Upper lobe of left lung (tissue), 6 donors: ENCODE data around the gene RENBP. TPM values are rescaled to one million over a fixed set of nuclear protein-coding genes. Genes with fewer than 3 reads are reported as not detected.
A peak's percentile ranks its signal among the peaks of the same experiment; 100 is the strongest.

Experiments
- ATAC-seq, 2 donors: fragments of 200-7000 bp; cut with Tn5 transposase; one replicate each; pipeline ENCODE4 v1.9.1; 2022; ENCODE audit warnings: mild to moderate bottlenecking in 2 of 2, moderate library complexity in 2 of 2; ENCODE audit not compliant: low FRiP score in 2 of 2
- DNase-seq, 2 donors: peaks; one replicate each; pipeline ENCODE4 v3.0.0-alpha.2; 2019 to 2020
- H3K27ac ChIP-seq, 4 donors: fragments of 200-600 bp; sonication (generic); one replicate each; pipeline ENCODE4 v1.5.1; 2016 to 2019
- H3K27me3 ChIP-seq, 4 donors: fragments of 200-600 bp; sonication (generic); one replicate each; pipeline ENCODE4 v1.5.1; 2017 to 2019
- H3K36me3 ChIP-seq, 4 donors: fragments of 200-600 bp; sonication (generic); one replicate each; pipeline ENCODE4 v1.5.1; 2016 to 2019
- H3K4me1 ChIP-seq, 4 donors: fragments of 200-600 bp; sonication (generic); one replicate each; pipeline ENCODE4 v1.5.1; 2018 to 2019
- H3K4me3 ChIP-seq, 4 donors: fragments of 200-600 bp; sonication (generic); one replicate each; pipeline ENCODE4 v1.5.1; 2017 to 2019; ENCODE audit warnings: mild to moderate bottlenecking in 2 of 4, moderate library complexity in 1 of 4
- H3K9me3 ChIP-seq, 4 donors: fragments of 200-600 bp; sonication (generic); one replicate each; pipeline ENCODE4 v1.5.1; 2018 to 2019
- EP300 ChIP-seq, 4 donors: sonication (generic); formaldehyde crosslinking; IDR thresholded peaks; one replicate each; pipeline ENCODE4 v1.5.1; 2017; ENCODE audit warnings: antibody characterized with exemption in 4 of 4, control low read depth in 2 of 4
- POLR2A ChIP-seq, 4 donors: fragments of 450-650 bp; IDR thresholded peaks; one replicate each; pipeline ENCODE4 v1.5.1; 2016 to 2017; ENCODE audit warnings: antibody characterized with exemption in 4 of 4, mild to moderate bottlenecking in 2 of 4
- POLR2AphosphoS5 ChIP-seq, 2 donors: sonication (generic); formaldehyde crosslinking; IDR thresholded peaks; one replicate each; pipeline ENCODE4 v1.5.1; 2017; ENCODE audit warnings: antibody characterized with exemption in 2 of 2
- WGBS, 2 donors: methylation state at CpG; one replicate each; pipeline ENCODE4 v1.1.5; 2017 to 2018; 5-methylcytosine and 5-hydroxymethylcytosine counted together
- total RNA-seq, 6 donors: library from RNA; depleted of rRNA in 4 of 6; stranded (reverse); fragments of >200 nt in 4 of 6; gene quantifications; one replicate each; pipeline versions ENCODE4 v1.1.0 to v1.2.1, GENCODE V29; 2016 to 2021
- TF ChIP-seq, protein P1 (sequence below), 6 experiments: fragments of 450-650 bp in 4 of 6; fragments of 200-600 bp in 2 of 6; sonication (generic) in 2 of 6; IDR thresholded peaks; one replicate each; pipeline ENCODE4 v1.5.1; 2016 to 2019; ENCODE audit warnings: antibody characterized with exemption in 6 of 6
- donor health status: DM: no; HTN: no; CAD: no; lungs with moderate emphysema.
- donor health status: DM: no; HTN: yes; CAD: no; lungs with severe emphysema.

The RENBP gene
- total RNA-seq, 6 donors from 2014 or later = 32.8 to 81.7 (median 54.5) TPM

DNA sequence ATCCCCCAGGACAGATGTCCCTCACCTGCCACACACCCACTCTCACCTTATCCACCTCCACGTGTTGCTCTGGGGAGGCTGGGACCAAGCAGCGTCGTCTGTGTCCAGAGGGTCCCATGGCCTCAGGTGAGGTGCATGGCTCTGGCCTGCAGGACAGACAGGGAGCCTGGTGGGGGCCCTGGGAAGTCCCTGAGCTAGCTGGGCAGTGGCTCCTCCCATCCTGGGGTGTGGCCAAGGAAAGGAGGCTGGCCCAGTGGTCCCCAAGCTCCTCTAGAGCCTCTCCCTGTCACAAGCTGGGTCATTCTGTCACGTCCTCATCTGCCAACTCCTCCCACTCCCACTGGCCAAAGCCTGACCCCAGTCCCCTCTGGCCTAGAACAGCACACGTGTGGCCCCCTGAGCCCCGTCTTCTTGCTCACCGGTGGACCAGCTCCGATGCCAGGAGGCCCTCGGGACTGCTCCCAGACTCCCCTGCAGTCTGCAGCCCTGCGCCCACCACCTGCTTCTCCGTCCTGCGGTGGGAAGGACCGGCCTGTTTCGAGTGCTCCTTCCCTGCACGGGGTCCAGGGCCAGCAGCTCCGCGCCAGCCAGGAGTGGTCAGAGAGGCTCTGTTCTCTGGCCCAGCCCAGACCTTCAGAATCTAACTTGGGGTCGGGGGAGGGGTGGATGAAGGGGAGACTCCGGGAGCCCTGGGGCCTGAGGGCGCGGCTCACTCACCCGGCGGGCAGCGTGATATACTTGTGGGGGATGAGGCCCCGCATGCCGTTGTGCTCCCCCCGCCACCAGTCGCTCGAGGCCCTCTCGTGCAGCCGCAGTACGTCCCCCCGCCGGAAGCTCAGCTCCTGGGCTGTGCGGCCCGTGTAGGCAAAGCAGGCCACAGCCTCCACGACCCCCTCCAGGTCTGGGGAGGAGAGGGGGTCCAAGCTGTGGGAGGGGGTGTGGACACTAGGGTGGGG, 35.1 kb downstream of the RENBP start:
- WGBS, 2 donors = 80 to 100% methylated on average over 1 to 37 of the region's 37 CpGs
- no peak overlapping the region for H3K4me3 ChIP-seq
- DNase-seq (no peak), ATAC-seq (no peak)
- H3K9me3 ChIP-seq = no peaks in the 10 kb centered on the region
- no peak overlapping the region for H3K27ac ChIP-seq
- peaks cover 0 to 10% (median 4%) of the 10 kb centered on the region in 4 donors for H3K4me1 ChIP-seq
- no peaks in the 10 kb centered on the region for H3K27me3 ChIP-seq
- TF ChIP-seq, protein P1, sequence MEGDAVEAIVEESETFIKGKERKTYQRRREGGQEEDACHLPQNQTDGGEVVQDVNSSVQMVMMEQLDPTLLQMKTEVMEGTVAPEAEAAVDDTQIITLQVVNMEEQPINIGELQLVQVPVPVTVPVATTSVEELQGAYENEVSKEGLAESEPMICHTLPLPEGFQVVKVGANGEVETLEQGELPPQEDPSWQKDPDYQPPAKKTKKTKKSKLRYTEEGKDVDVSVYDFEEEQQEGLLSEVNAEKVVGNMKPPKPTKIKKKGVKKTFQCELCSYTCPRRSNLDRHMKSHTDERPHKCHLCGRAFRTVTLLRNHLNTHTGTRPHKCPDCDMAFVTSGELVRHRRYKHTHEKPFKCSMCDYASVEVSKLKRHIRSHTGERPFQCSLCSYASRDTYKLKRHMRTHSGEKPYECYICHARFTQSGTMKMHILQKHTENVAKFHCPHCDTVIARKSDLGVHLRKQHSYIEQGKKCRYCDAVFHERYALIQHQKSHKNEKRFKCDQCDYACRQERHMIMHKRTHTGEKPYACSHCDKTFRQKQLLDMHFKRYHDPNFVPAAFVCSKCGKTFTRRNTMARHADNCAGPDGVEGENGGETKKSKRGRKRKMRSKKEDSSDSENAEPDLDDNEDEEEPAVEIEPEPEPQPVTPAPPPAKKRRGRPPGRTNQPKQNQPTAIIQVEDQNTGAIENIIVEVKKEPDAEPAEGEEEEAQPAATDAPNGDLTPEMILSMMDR (IDR thresholded peaks at IDR 0.05) = no peak
- TF ChIP-seq EP300 (IDR thresholded peaks at IDR 0.05) = no peak
- no peak for TF ChIP-seq POLR2A (IDR thresholded peaks at IDR 0.05)
- TF ChIP-seq POLR2AphosphoS5 (IDR thresholded peaks at IDR 0.05) = no peak
- peaks cover 0 to 36% (median 3%) of the 10 kb centered on the region in 4 donors for H3K36me3 ChIP-seq

DNA sequence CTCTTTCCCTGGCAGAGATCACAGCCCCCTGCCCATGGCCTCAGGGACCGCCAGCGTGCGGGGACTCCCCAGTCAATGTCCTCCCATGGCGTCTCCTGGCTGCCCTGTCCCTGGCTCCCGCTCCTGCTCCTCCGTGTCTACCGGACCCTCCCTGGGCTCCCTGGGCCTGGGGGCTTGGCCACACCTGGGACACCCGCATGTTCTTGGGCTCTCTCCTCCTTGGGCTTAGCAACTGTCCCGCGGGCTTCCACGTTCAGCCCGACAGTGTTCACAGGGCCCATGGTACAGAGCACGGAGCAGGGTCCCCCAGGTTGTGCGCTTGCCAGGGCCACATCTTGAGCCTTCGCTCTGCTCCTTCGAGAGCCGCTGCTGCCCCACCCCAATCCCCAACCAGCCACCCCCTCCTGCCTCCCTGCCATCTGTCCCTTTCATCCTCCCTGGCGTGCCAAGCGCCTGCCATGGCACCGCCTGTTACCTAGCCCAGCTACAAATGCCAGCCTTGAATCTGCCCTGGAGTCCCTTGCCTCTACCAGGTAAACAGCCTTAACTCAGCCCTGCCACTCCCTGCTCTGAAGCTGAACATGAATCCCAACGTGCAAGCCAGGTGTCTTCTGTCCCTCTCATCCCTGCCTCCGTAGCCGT, 36.1 kb downstream of the RENBP start:
- Histone ChIP-seq H3K36me3 (peaks cover 0 to 30% (median 3%) of the 10 kb centered on the region in 4 donors), H3K27me3 (no peaks in the 10 kb centered on the region), H3K4me3 (no peak overlapping the region), H3K9me3 (no peaks in the 10 kb centered on the region), H3K4me1 (peaks cover 0 to 20% (median 10%) of the 10 kb centered on the region in 4 donors), H3K27ac (no peak overlapping the region)
- TF ChIP-seq POLR2A (IDR thresholded peaks at IDR 0.05) (no peak), EP300 (IDR thresholded peaks at IDR 0.05) (no peak), POLR2AphosphoS5 (IDR thresholded peaks at IDR 0.05) (no peak)
- TF ChIP-seq, protein P1 (IDR thresholded peaks at IDR 0.05) = no peak
- no peak for ATAC-seq
- DNase-seq = no peak
- 92 to 94% methylated on average over 7 to 23 of the region's 23 CpGs for WGBS, 2 donors

DNA sequence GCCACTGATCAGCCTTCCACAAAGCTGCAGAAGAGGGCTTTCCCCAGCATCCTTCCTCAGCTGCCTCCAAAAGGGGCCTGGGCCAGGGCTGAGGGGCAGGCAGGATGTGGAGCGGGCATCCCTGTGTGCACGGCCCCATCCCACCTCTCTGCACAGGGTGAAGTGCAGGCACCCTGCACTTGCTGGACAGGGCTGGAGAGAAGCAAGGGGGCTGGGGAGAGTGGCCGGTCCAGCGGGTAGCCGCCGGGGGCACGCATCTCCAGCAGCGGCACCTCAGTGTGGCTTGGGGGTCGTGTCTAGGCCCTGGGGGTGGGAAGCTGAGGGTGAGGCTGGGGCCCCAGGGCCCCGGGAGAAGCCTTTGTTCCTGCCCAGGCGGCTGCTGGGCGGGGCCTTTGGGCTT, 37.0 kb downstream of the RENBP start:
- Histone ChIP-seq H3K27me3 (no peaks in the 10 kb centered on the region), H3K27ac (no peak overlapping the region), H3K9me3 (no peaks in the 10 kb centered on the region), H3K4me1 (peaks cover 0 to 25% (median 12%) of the 10 kb centered on the region in 4 donors), H3K36me3 (peaks cover 0 to 21% (median 3%) of the 10 kb centered on the region in 4 donors), H3K4me3 (no peak overlapping the region)
- no peak for ATAC-seq
- peak in 1 of 2 donors; percentile 44 for DNase-seq
- WGBS, 2 donors = 73 to 97% methylated on average over 3 to 7 of the region's 12 CpGs
- TF ChIP-seq POLR2AphosphoS5 (IDR thresholded peaks at IDR 0.05) = no peak
- TF ChIP-seq, protein P1 (IDR thresholded peaks at IDR 0.05) = no peak
- no peak for TF ChIP-seq POLR2A (IDR thresholded peaks at IDR 0.05)
- TF ChIP-seq EP300 (IDR thresholded peaks at IDR 0.05) = no peak

DNA sequence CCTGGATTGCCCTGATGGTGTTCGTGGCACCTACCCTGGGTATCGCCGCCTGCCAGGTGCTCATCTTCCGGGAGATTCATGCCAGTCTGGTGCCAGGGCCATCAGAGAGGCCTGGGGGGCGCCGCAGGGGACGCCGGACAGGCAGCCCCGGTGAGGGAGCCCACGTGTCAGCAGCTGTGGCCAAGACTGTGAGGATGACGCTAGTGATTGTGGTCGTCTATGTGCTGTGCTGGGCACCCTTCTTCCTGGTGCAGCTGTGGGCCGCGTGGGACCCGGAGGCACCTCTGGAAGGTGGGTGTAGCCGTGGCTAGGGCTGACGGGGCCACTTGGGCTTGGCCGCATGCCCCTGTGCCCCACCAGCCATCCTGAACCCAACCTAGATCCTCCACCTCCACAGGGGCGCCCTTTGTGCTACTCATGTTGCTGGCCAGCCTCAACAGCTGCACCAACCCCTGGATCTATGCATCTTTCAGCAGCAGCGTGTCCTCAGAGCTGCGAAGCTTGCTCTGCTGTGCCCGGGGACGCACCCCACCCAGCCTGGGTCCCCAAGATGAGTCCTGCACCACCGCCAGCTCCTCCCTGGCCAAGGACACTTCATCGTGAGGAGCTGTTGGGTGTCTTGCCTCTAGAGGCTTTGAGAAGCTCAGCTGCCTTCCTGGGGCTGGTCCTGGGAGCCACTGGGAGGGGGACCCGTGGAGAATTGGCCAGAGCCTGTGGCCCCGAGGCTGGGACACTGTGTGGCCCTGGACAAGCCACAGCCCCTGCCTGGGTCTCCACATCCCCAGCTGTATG, 38.1 kb downstream of the RENBP start:
- Histone ChIP-seq H3K36me3 (peaks cover 0 to 17% (median 3%) of the 10 kb centered on the region in 4 donors), H3K27me3 (no peaks in the 10 kb centered on the region), H3K4me1 (peaks cover 0 to 25% (median 12%) of the 10 kb centered on the region in 4 donors), H3K4me3 (no peak overlapping the region), H3K9me3 (no peaks in the 10 kb centered on the region), H3K27ac (no peak overlapping the region)
- ATAC-seq (no peak), DNase-seq (peak in 1 of 2 donors; percentile 54)
- WGBS, 2 donors = 72% methylated on average over 26 of the region's 27 CpGs; no CpG with 5 or more reads in 1 of the 2 donors
- TF ChIP-seq POLR2AphosphoS5 (IDR thresholded peaks at IDR 0.05) (no peak), EP300 (IDR thresholded peaks at IDR 0.05) (no peak), POLR2A (IDR thresholded peaks at IDR 0.05) (no peak)
- TF ChIP-seq, protein P1 (IDR thresholded peaks at IDR 0.05) = no peak
